Panc1 (cell line): ENCODE data around the gene KRTAP4-5. TPM values are rescaled to one million over a fixed set of nuclear protein-coding genes. Genes with fewer than 3 reads are reported as not detected.

Experiments
- ATAC-seq: fragments of 200-7000 bp; cut with Tn5 transposase; 2 replicates; pipeline ENCODE4 v1.9.1; 2020; ENCODE audit warnings: mild to moderate bottlenecking, moderate library complexity
- BruUV-seq: library from RNA; stranded (reverse); fragments of 400-500 nt; replicated peaks from 2 replicates; lab custom pipeline; 2021; lab: Mats Ljungman, UMichigan
- CTCF ChIA-PET: fragments of 300-600 bp; sonication (Branson Sonifier 250); formaldehyde crosslinking; loops from one replicate; lab custom pipeline; 2022; ENCODE audit warnings: antibody characterized with exemption; lab: Charles Lee
- POLR2A ChIA-PET: fragments of 300-600 bp; sonication (Branson Sonifier 250); formaldehyde crosslinking; loops from one replicate; lab custom pipeline; 2022; ENCODE audit warnings: antibody characterized with exemption; lab: Charles Lee
- DNase-seq: peaks from one replicate; pipeline ENCODE4 v3.0.0-alpha.2; 2010; ENCODE audit warnings: low read depth, low spot score
- H3K27ac ChIP-seq: 2 replicates; pipeline ENCODE4 v1.5.1; 2011; ENCODE audit warnings: mild to moderate bottlenecking, low read length, inconsistent platforms
- H3K27me3 ChIP-seq: fragments of 200-500 bp; sonication (Bioruptor generic); 2 replicates; pipeline ENCODE4 v1.6.0; 2014; ENCODE audit warnings: low read length, inconsistent platforms; ENCODE audit not compliant: control insufficient read depth, insufficient read depth
- H3K36me3 ChIP-seq: fragments of 200-500 bp; sonication (Bioruptor generic); 2 replicates; pipeline ENCODE4 v1.5.1; 2014; ENCODE audit warnings: inconsistent platforms, mild to moderate bottlenecking, low read length, moderate library complexity; ENCODE audit not compliant: control insufficient read depth, insufficient read depth
- H3K4me1 ChIP-seq: 2 replicates; pipeline ENCODE4 v1.5.1; 2011; ENCODE audit warnings: inconsistent platforms, mild to moderate bottlenecking, low read length, moderate library complexity; ENCODE audit not compliant: control insufficient read depth, insufficient read depth
- H3K4me3 ChIP-seq, 2 experiments: 2 replicates each; pipeline ENCODE4 v1.5.1; 2011 to 2012; ENCODE audit warnings: low read depth in 2 of 2, low read length in 2 of 2, mild to moderate bottlenecking in 2 of 2, inconsistent platforms in 1 of 2, moderate library complexity in 1 of 2
- H3K9me3 ChIP-seq: fragments of 200-500 bp; sonication (Bioruptor generic); 2 replicates; pipeline ENCODE4 v1.5.1; 2014; ENCODE audit warnings: low read depth, mild to moderate bottlenecking, inconsistent platforms, low read length, moderate library complexity; ENCODE audit not compliant: control insufficient read depth, insufficient read depth
- CTCF ChIP-seq: fragments of 450-650 bp; IDR thresholded peaks from 2 replicates; pipeline ENCODE4 v1.5.1; 2017; ENCODE audit warnings: mild to moderate bottlenecking
- POLR2AphosphoS5 ChIP-seq: IDR thresholded peaks from 2 replicates; pipeline ENCODE4 v1.6.1; 2012; ENCODE audit warnings: mild to moderate bottlenecking, low read depth, low read length, moderate library complexity
- SIN3A ChIP-seq: IDR thresholded peaks from 2 replicates; pipeline ENCODE4 v1.6.1; 2012; ENCODE audit warnings: low read depth, mild to moderate bottlenecking, low read length, moderate library complexity, borderline replicate concordance; ENCODE audit not compliant: insufficient read depth
- TCF7L2 ChIP-seq: IDR thresholded peaks from 2 replicates; pipeline ENCODE4 v1.6.1; 2011; ENCODE audit warnings: mild to moderate bottlenecking, low read depth, low read length, inconsistent platforms
- in situ Hi-C: cut with HindIII; loops from 2 replicates; pipeline ENCODE4 v1.10.0; 2016; ENCODE audit warnings: low sequenced_read_pairs, low pct_unique_long_range_greater_than_20kb
- intact Hi-C: fragments of 100-400 bp; cut with micrococcal nuclease; formaldehyde crosslinking; loops from one replicate; pipeline ENCODE4 v1.10.0; 2022; ENCODE audit not compliant: unreplicated experiment
- total RNA-seq: library from RNA; stranded (reverse); gene quantifications from one replicate; pipeline ENCODE4 v1.2.1, GENCODE V29; 2021; ENCODE audit not compliant: unreplicated experiment
- TF ChIP-seq, protein P1 (sequence below), 2 experiments: IDR thresholded peaks; 2 replicates each; pipeline ENCODE4 v1.6.1; 2011 to 2012; ENCODE audit warnings: low read depth in 2 of 2, control low read depth in 1 of 2, low read length in 1 of 2, mild to moderate bottlenecking in 1 of 2, moderate library complexity in 1 of 2; ENCODE audit not compliant: insufficient read depth in 1 of 2

Gene KRTAP4-5
- total RNA-seq, 1 experiment from 2014 or later, result not detected

GRCh38 chr17:41168121-41168520 lies 18.5 kb upstream of the KRTAP4-5 start, which contains the start of gene KRTAP4-3:
Gene KRTAP4-3, minus strand, starts transcription at chr17:41168221. Its CDS starts 49 bp downstream, at chr17:41168172.
- in situ Hi-C loops, result no loop called here

DNA sequence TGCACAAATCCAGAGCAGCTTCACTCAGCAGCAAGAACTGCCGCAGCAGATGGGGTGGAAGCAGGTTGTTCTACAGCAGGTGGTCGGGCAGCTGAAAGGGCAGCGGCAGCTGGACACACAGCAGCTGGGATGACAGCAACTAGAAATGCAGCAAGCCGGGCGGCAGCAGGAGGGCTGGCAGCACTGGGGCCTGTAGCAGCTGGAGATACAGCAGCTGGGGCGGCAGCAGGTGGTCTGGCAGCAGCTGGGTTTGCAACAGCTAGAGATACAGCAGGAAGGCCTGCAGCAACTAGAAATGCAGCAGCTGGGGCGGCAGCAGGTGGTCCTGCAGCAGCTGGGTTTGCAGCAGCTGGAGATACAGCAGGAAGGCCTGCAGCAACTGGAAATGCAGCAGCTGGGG lies 17.9 kb upstream of the KRTAP4-5 start:
- no TSS peak for BruUV-seq
- DNase-seq (no peak), ATAC-seq (no peak)
- in situ Hi-C loops, result no loop called here
- H3K36me3 ChIP-seq, result no peaks in the 10 kb centered on the region
- CTCF ChIA-PET, result no interaction called here
- no peak overlapping the region for H3K4me3 ChIP-seq
- intact Hi-C loops, result no loop called here
- H3K9me3 ChIP-seq, result no peaks in the 10 kb centered on the region
- H3K27ac ChIP-seq, result no peak overlapping the region
- no peaks in the 10 kb centered on the region for H3K4me1 ChIP-seq
- no peak for TF ChIP-seq POLR2AphosphoS5
- TF ChIP-seq CTCF, result no peak
- no peak for TF ChIP-seq SIN3A
- TF ChIP-seq, protein P1, sequence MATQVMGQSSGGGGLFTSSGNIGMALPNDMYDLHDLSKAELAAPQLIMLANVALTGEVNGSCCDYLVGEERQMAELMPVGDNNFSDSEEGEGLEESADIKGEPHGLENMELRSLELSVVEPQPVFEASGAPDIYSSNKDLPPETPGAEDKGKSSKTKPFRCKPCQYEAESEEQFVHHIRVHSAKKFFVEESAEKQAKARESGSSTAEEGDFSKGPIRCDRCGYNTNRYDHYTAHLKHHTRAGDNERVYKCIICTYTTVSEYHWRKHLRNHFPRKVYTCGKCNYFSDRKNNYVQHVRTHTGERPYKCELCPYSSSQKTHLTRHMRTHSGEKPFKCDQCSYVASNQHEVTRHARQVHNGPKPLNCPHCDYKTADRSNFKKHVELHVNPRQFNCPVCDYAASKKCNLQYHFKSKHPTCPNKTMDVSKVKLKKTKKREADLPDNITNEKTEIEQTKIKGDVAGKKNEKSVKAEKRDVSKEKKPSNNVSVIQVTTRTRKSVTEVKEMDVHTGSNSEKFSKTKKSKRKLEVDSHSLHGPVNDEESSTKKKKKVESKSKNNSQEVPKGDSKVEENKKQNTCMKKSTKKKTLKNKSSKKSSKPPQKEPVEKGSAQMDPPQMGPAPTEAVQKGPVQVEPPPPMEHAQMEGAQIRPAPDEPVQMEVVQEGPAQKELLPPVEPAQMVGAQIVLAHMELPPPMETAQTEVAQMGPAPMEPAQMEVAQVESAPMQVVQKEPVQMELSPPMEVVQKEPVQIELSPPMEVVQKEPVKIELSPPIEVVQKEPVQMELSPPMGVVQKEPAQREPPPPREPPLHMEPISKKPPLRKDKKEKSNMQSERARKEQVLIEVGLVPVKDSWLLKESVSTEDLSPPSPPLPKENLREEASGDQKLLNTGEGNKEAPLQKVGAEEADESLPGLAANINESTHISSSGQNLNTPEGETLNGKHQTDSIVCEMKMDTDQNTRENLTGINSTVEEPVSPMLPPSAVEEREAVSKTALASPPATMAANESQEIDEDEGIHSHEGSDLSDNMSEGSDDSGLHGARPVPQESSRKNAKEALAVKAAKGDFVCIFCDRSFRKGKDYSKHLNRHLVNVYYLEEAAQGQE (IDR thresholded peaks at IDR 0.05; ENCODE audit: insufficient read depth in 1 of 2, low read depth in 2 of 2, low read length in 1 of 2), result no peak
- H3K27me3 ChIP-seq, result peaks cover 6% of the 10 kb centered on the region; the same call in 1 of the 2 replicates
- POLR2A ChIA-PET, result no interaction called here

More at GRCh38 chr17:41168121-41168520, 18.5 kb upstream of the KRTAP4-5 start, which contains the start of gene KRTAP4-3:
- no peak within 1 kb of the TSS for H3K27ac ChIP-seq
- BruUV-seq, result no TSS peak
- TF ChIP-seq, protein P1 (IDR thresholded peaks at IDR 0.05; ENCODE audit: insufficient read depth in 1 of 2, low read depth in 2 of 2, low read length in 1 of 2), result no peak
- no peak for TF ChIP-seq SIN3A
- TF ChIP-seq POLR2AphosphoS5, result no peak
- TF ChIP-seq CTCF, result no peak
- TF ChIP-seq TCF7L2, result no peak
- H3K36me3 ChIP-seq, result no peaks in the 10 kb centered on the region
- H3K27me3 ChIP-seq, result peaks cover 3% of the 10 kb centered on the region; the same call in 1 of the 2 replicates
- ATAC-seq (no peak), DNase-seq (no peak)
- H3K9me3 ChIP-seq, result no peaks in the 10 kb centered on the region
- POLR2A ChIA-PET, result no interaction called here
- CTCF ChIA-PET, result no interaction called here
- no peaks in the 10 kb centered on the region for H3K4me1 ChIP-seq
- intact Hi-C loops, result no loop called here
- no peak within 1 kb of the TSS for H3K4me3 ChIP-seq
